Stimulated activated CD4-positive, alpha-beta T cell treated with anti-CD3 and anti-CD28 coated beads, Interleukin-15, amount 100 ng/mL, for 1 hour (primary cell): Measurements from ENCODE around the gene CDH22.

Source experiments
- DNase-seq, 2 donors: peaks; one replicate each; pipeline ENCODE4 v3.0.0-alpha.2; 2020; ENCODE audit warnings: low read depth in 1 of 2, low spot score in 1 of 2

Gene CDH22

GRCh38 chr20:46127396-46128010 is 180.8 kb downstream of the CDH22 start:
- no peak for DNase-seq

- DNase-seq, result no peak
Measured at GRCh38 chr20:46126440-46127056, 181.8 kb downstream of the CDH22 start.
